Gastroesophageal sphincter (tissue), 4 donors: Measurements from ENCODE around the gene SLC22A5. TPM values are rescaled to one million over a fixed set of nuclear protein-coding genes. Genes with fewer than 3 reads are reported as not detected.

ENCODE experiments used
- ATAC-seq: fragments of 150-250 bp; one replicate; pipeline ENCODE4 v1.9.1; 2016; ENCODE audit warnings: mild to moderate bottlenecking, moderate library complexity
- H3K27ac ChIP-seq, 4 donors: fragments of 200-600 bp; sonication (generic) in 3 of 4; 1 replicate in 3 of 4; 2 replicates in 1 of 4; pipeline ENCODE4 v1.5.1; 2016 to 2019
- H3K27me3 ChIP-seq: fragments of 200-600 bp; sonication (generic); one replicate; pipeline ENCODE4 v1.5.1; 2019
- H3K36me3 ChIP-seq, 2 donors: fragments of 200-600 bp; sonication (generic); one replicate each; pipeline ENCODE4 v1.5.1; 2019; ENCODE audit warnings: control low read depth in 1 of 2
- H3K4me1 ChIP-seq, 3 donors: fragments of 200-600 bp; sonication (generic); 1 replicate in 2 of 3; 2 replicates in 1 of 3; pipeline ENCODE4 v1.5.1; 2016 to 2019; ENCODE audit warnings: control low read depth in 2 of 3
- H3K4me3 ChIP-seq, 2 donors: fragments of 200-600 bp; sonication (generic); one replicate each; pipeline ENCODE4 v1.5.1; 2019; ENCODE audit warnings: mild to moderate bottlenecking in 1 of 2, moderate library complexity in 1 of 2
- H3K9me3 ChIP-seq, 3 donors: fragments of 200-600 bp; sonication (generic); one replicate each; pipeline ENCODE4 v1.5.1; 2017 to 2019; ENCODE audit warnings: control low read depth in 2 of 3
- EP300 ChIP-seq: sonication (generic); formaldehyde crosslinking; IDR thresholded peaks from one replicate; pipeline ENCODE4 v1.6.1; 2017; ENCODE audit warnings: antibody characterized with exemption, mild to moderate bottlenecking
- POLR2A ChIP-seq, 2 donors: fragments of 450-650 bp; IDR thresholded peaks; one replicate each; pipeline ENCODE4 v1.6.1; 2017; ENCODE audit warnings: antibody characterized with exemption in 2 of 2, mild to moderate bottlenecking in 2 of 2, moderate library complexity in 1 of 2
- POLR2AphosphoS5 ChIP-seq: sonication (generic); formaldehyde crosslinking; IDR thresholded peaks from one replicate; pipeline ENCODE4 v1.6.1; 2017; ENCODE audit warnings: antibody characterized with exemption
- WGBS, 2 donors: methylation state at CpG; one replicate each; pipeline ENCODE4 v1.1.5; 2018; ENCODE audit warnings: low coverage in 1 of 2; 5-methylcytosine and 5-hydroxymethylcytosine counted together
- total RNA-seq, 4 donors: library from RNA; depleted of rRNA; stranded (reverse); fragments of >200 nt; gene quantifications; one replicate each; pipeline ENCODE4 v1.1.0, GENCODE V29; 2016
- TF ChIP-seq, protein P1 (sequence below), 4 experiments: fragments of 200-600 bp in 2 of 4; fragments of 450-650 bp in 2 of 4; sonication (generic) in 1 of 4; IDR thresholded peaks; one replicate each; pipeline ENCODE4 v1.5.1; 2017 to 2019; ENCODE audit warnings: antibody characterized with exemption in 4 of 4, mild to moderate bottlenecking in 2 of 4, moderate library complexity in 2 of 4

The SLC22A5 gene
- total RNA-seq, 4 donors from 2014 or later: 6.5 to 9.6 (median 7.5) TPM

GRCh38 chr5:132430746-132431145 lies 61.2 kb downstream of the SLC22A5 start:
- Histone ChIP-seq H3K27ac (peak overlapping the region in 2 of 4 donors; percentile 45 to 69), H3K4me1 (peaks cover 15 to 100% (median 59%) of the 10 kb centered on the region in 3 donors), H3K27me3 (no peaks in the 10 kb centered on the region), H3K36me3 (no peaks in the 10 kb centered on the region), H3K4me3 (no peak overlapping the region), H3K9me3 (no peaks in the 10 kb centered on the region)
- ATAC-seq: no peak
- WGBS, 2 donors: 85 to 92% methylated on average over 3 of the region's 3 CpGs
- TF ChIP-seq, protein P1, sequence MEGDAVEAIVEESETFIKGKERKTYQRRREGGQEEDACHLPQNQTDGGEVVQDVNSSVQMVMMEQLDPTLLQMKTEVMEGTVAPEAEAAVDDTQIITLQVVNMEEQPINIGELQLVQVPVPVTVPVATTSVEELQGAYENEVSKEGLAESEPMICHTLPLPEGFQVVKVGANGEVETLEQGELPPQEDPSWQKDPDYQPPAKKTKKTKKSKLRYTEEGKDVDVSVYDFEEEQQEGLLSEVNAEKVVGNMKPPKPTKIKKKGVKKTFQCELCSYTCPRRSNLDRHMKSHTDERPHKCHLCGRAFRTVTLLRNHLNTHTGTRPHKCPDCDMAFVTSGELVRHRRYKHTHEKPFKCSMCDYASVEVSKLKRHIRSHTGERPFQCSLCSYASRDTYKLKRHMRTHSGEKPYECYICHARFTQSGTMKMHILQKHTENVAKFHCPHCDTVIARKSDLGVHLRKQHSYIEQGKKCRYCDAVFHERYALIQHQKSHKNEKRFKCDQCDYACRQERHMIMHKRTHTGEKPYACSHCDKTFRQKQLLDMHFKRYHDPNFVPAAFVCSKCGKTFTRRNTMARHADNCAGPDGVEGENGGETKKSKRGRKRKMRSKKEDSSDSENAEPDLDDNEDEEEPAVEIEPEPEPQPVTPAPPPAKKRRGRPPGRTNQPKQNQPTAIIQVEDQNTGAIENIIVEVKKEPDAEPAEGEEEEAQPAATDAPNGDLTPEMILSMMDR (IDR thresholded peaks at IDR 0.05): no peak
- no peak for TF ChIP-seq POLR2AphosphoS5
- no peak for TF ChIP-seq POLR2A (IDR thresholded peaks at IDR 0.05)
- TF ChIP-seq EP300: no peak

DNA sequence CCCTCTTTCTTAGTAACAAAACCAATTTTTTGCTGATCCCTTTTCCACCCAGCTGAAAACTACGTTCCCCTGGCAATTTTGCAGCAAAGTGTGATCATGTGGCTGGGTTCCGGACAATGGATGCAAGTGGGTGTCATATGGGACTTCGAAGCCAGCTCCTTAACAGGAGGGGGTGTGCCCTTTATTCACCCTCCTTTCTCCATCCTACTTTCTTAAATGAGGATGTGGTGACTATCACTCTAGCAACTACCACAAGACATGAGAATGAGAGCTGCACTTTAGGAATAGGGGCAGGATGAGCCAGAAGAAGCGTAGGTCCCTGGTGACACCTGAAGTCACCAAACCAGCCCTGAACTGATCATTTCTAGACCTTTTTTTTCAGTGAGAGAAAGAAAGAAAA lies 62.1 kb downstream of the SLC22A5 start:
- 87 to 89% methylated on average over 1 to 4 of the region's 4 CpGs for WGBS, 2 donors
- Histone ChIP-seq H3K27ac (peak overlapping the region in 1 of 4 donors; percentile 12), H3K27me3 (no peaks in the 10 kb centered on the region), H3K36me3 (no peaks in the 10 kb centered on the region), H3K9me3 (no peaks in the 10 kb centered on the region), H3K4me3 (no peak overlapping the region), H3K4me1 (peaks cover 13 to 100% (median 57%) of the 10 kb centered on the region in 3 donors)
- TF ChIP-seq EP300: no peak
- TF ChIP-seq, protein P1 (IDR thresholded peaks at IDR 0.05): no peak
- TF ChIP-seq POLR2A (IDR thresholded peaks at IDR 0.05): no peak
- no peak for TF ChIP-seq POLR2AphosphoS5
- no peak for ATAC-seq

- 89 to 97% methylated on average over 4 to 6 of the region's 6 CpGs for WGBS, 2 donors
- Histone ChIP-seq H3K4me1 (peaks cover 21 to 100% (median 56%) of the 10 kb centered on the region in 3 donors), H3K4me3 (no peak overlapping the region), H3K9me3 (no peaks in the 10 kb centered on the region), H3K27me3 (no peaks in the 10 kb centered on the region), H3K36me3 (no peaks in the 10 kb centered on the region), H3K27ac (no peak overlapping the region)
- ATAC-seq: no peak
- TF ChIP-seq EP300 (no peak), POLR2A (IDR thresholded peaks at IDR 0.05) (no peak), POLR2AphosphoS5 (no peak)
- TF ChIP-seq, protein P1 (IDR thresholded peaks at IDR 0.05): no peak
These were observed 63.6 kb downstream of the SLC22A5 start for GRCh38 chr5:132433141-132433540.

DNA sequence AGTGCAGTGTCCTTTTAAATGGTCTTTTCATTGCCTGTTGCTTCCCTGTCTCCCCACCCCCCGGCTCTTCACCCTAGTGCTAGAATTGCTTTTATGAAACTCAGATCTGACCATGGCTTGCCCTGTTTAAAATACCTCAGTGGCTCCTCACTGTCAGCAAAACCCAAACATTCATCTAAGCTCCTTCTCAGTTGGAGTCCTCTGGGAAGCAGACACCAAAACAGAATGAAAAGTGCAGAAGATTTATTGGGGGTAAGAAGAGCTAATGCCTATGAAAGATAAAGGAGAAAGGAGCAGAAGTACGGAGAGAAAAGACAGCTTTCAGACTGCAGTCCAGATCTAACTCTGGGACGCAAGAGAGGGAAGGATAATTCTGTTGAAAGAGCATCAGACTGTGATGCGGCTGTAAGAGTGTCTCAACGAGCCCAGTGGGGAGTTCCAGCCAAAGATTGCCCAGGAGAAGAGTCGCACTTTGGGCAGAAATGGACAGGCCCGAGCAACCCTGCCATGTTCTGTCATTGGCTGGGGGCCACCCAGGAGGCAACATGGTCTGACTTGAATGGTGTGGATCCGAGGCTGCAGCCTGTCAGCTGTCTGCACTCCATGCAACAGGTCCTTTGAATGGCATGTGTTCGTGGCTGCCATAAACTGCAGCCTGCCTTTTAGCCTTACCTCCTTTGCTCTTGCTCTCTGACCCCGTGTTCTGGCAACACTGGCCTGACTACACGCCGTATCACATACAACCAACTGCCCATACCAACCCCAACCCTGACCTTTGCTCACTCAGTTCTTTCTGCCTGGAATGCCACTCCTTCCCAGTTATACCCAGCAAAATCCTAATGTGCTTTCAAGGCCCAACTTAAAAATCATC lies 65.1 kb downstream of the SLC22A5 start:
- ATAC-seq: no peak
- H3K27ac ChIP-seq: peak overlapping the region; percentile 3 to 79 (median 52)
- peaks cover 26 to 100% (median 54%) of the 10 kb centered on the region in 3 donors for H3K4me1 ChIP-seq
- no peaks in the 10 kb centered on the region for H3K9me3 ChIP-seq
- no peak for TF ChIP-seq EP300
- TF ChIP-seq POLR2AphosphoS5: no peak
- TF ChIP-seq POLR2A (IDR thresholded peaks at IDR 0.05): no peak
- TF ChIP-seq, protein P1 (IDR thresholded peaks at IDR 0.05): no peak
- WGBS, 2 donors: 24 to 70% methylated on average over 5 to 7 of the region's 12 CpGs
- no peaks in the 10 kb centered on the region for H3K27me3 ChIP-seq
- H3K36me3 ChIP-seq: no peaks in the 10 kb centered on the region
- H3K4me3 ChIP-seq: no peak overlapping the region

GRCh38 chr5:132435447-132435846 lies 65.9 kb downstream of the SLC22A5 start:
- Histone ChIP-seq H3K4me3 (no peak overlapping the region), H3K27ac (peak overlapping the region; percentile 7 to 79 (median 76)), H3K9me3 (no peaks in the 10 kb centered on the region), H3K27me3 (no peaks in the 10 kb centered on the region), H3K36me3 (no peaks in the 10 kb centered on the region), H3K4me1 (peaks cover 26 to 100% (median 57%) of the 10 kb centered on the region in 3 donors)
- ATAC-seq: no peak
- 100% methylated on average over 1 of the region's 2 CpGs for WGBS, 2 donors
- TF ChIP-seq, protein P1 (IDR thresholded peaks at IDR 0.05): no peak
- no peak for TF ChIP-seq POLR2A (IDR thresholded peaks at IDR 0.05)
- no peak for TF ChIP-seq POLR2AphosphoS5
- TF ChIP-seq EP300: no peak
